Mammary epithelial cell (primary cell): ENCODE measurements around the gene MEF2B.

Experiments
- EZH2 ChIP-seq: IDR thresholded peaks from 2 replicates; pipeline ENCODE4 v1.6.1; 2012; ENCODE audit warnings: low read length, inconsistent platforms, borderline replicate concordance
- TF ChIP-seq, protein P1 (sequence below), 2 donors: IDR thresholded peaks in 1 of 2; conservative IDR thresholded peaks in 1 of 2; 2 replicates each; pipeline ENCODE4 v1.5.1; 2011 to 2012; ENCODE audit warnings: inconsistent platforms in 2 of 2, low read length in 2 of 2, mild to moderate bottlenecking in 2 of 2, control low read depth in 1 of 2, low read depth in 1 of 2; ENCODE audit not compliant: insufficient read depth in 1 of 2; ENCODE audit errors: extremely low read depth in 1 of 2

GRCh38 chr19:19170873-19171672 lies 1.0 kb upstream of the MEF2B start:
- TF ChIP-seq EZH2: no peak
- TF ChIP-seq, protein P1, sequence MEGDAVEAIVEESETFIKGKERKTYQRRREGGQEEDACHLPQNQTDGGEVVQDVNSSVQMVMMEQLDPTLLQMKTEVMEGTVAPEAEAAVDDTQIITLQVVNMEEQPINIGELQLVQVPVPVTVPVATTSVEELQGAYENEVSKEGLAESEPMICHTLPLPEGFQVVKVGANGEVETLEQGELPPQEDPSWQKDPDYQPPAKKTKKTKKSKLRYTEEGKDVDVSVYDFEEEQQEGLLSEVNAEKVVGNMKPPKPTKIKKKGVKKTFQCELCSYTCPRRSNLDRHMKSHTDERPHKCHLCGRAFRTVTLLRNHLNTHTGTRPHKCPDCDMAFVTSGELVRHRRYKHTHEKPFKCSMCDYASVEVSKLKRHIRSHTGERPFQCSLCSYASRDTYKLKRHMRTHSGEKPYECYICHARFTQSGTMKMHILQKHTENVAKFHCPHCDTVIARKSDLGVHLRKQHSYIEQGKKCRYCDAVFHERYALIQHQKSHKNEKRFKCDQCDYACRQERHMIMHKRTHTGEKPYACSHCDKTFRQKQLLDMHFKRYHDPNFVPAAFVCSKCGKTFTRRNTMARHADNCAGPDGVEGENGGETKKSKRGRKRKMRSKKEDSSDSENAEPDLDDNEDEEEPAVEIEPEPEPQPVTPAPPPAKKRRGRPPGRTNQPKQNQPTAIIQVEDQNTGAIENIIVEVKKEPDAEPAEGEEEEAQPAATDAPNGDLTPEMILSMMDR (conservative IDR thresholded peaks at IDR 0.05 in 1 of 2, IDR thresholded peaks at IDR 0.05 in 1 of 2; ENCODE audit: extremely low read depth in 1 of 2, insufficient read depth in 1 of 2, low read depth in 1 of 2, low read length in 2 of 2): no peak
